ENCODE results near the gene SAC3D1.

Gene SAC3D1

DNA sequence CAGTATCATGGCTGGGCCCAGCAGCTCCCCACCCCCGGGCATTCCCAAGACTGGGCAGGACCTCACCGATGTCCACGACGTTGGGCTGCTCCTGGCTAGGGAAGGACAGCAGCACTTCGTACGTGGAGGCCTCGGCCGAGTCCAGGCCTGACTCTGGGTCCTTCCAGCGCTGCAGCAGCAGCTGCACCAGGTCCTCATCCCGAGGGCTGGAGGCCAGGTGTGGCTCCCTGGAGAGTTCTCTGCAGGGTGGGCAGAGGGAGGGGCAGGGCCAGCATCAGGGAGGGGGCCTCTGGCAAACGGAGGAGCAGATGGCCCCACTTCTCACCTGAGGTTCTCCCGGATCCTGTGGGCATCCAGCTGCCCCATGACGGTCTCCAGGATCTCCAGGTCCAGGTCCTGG is 17.0 kb downstream of the SAC3D1 start:
- no peak overlapping the region for H2AFZ ChIP-seq (ENCODE audit: low read depth, low read length, severe bottlenecking)
- H3K27me3 ChIP-seq (ENCODE audit: low read length), result no peaks in the 10 kb centered on the region
- no peak overlapping the region for H3K27ac ChIP-seq (ENCODE audit: low read depth, low read length)
- TF ChIP-seq EZH2phosphoT487 (conservative IDR thresholded peaks at IDR 0.05; ENCODE audit: low read length), result no peak
- TF ChIP-seq CTCF (IDR thresholded peaks at IDR 0.05; ENCODE audit: insufficient read depth, low read length, poor library complexity, severe bottlenecking), result no peak
- H4K20me1 ChIP-seq (ENCODE audit: low read depth, low read length), result no peaks in the 10 kb centered on the region
- H3K4me2 ChIP-seq (ENCODE audit: low read depth, low read length, poor library complexity, severe bottlenecking), result no peak overlapping the region
- no peak overlapping the region for H3K4me3 ChIP-seq (ENCODE audit: insufficient read depth, low read length, poor library complexity, severe bottlenecking)
- H3F3A ChIP-seq (ENCODE audit: insufficient read depth), result no peaks in the 10 kb centered on the region
- H3K79me2 ChIP-seq (ENCODE audit: insufficient read depth, low read length), result no peaks in the 10 kb centered on the region
- no peaks in the 10 kb centered on the region for H3K9me2 ChIP-seq (replicated peaks; ENCODE audit: insufficient read depth, low read length)
- no peaks in the 10 kb centered on the region for H3K36me3 ChIP-seq (ENCODE audit: low read length)
- H3K9ac ChIP-seq (ENCODE audit: low read length), result no peak overlapping the region
- no peaks in the 10 kb centered on the region for H3K9me3 ChIP-seq (ENCODE audit: insufficient read depth, low read length)

DNA sequence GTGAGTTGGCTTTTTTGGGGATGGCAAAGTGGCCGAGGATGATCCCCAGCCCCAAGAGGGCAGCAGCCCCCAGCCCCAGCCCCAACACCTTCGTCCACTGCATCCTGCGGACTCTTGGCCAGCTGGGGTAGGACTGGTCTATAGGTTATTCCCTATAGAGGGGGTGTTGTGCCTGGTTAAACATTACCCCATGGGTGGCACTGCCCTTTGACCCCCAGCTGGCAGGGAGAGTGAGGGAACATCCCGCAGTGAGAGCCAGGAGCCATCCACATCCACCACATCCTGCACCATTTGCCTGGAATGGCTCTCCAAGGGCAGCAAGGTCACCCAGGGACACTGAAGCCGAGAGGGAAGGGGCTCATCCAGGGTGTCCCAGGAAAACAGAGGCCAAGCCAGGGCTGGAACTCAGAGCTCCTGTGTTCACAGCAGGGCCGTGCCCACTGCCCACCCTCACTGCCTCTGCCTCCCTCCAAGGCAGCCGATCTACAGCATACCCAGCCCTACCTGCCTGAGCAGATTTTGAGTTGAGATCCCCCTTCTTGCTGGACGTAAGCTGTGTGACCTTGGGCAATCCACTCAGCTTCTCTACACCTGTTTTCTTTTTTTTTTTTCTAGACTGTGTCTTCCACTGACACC is 17.5 kb downstream of the SAC3D1 start, which contains the start of gene NAALADL1:
Gene NAALADL1, minus strand, starts transcription at position 135 of the 636 bp plus-strand sequence. Its CDS starts 32 bp downstream, at position 103.
- no peak within 1 kb of the TSS for H2AFZ ChIP-seq (ENCODE audit: low read depth, low read length, severe bottlenecking)
- H3K9me2 ChIP-seq (replicated peaks; ENCODE audit: insufficient read depth, low read length), result no peaks in the 10 kb centered on the region
- no peaks in the 10 kb centered on the region for H3K9me3 ChIP-seq (ENCODE audit: insufficient read depth, low read length)
- H3K9ac ChIP-seq (ENCODE audit: low read length), result no peak within 1 kb of the TSS
- no peaks in the 10 kb centered on the region for H3K36me3 ChIP-seq (ENCODE audit: low read length)
- no peak for TF ChIP-seq CTCF (IDR thresholded peaks at IDR 0.05; ENCODE audit: insufficient read depth, low read length, poor library complexity, severe bottlenecking)
- TF ChIP-seq EZH2phosphoT487 (conservative IDR thresholded peaks at IDR 0.05; ENCODE audit: low read length), result no peak
- H3F3A ChIP-seq (ENCODE audit: insufficient read depth), result no peaks in the 10 kb centered on the region
- H3K79me2 ChIP-seq (ENCODE audit: insufficient read depth, low read length), result no peaks in the 10 kb centered on the region
- H3K27ac ChIP-seq (ENCODE audit: low read depth, low read length), result no peak within 1 kb of the TSS
- H4K20me1 ChIP-seq (ENCODE audit: low read depth, low read length), result no peaks in the 10 kb centered on the region
- H3K4me2 ChIP-seq (ENCODE audit: low read depth, low read length, poor library complexity, severe bottlenecking), result no peak within 1 kb of the TSS
- H3K4me3 ChIP-seq (ENCODE audit: insufficient read depth, low read length, poor library complexity, severe bottlenecking), result no peak within 1 kb of the TSS
- no peaks in the 10 kb centered on the region for H3K27me3 ChIP-seq (ENCODE audit: low read length)

- Histone ChIP-seq H3K9ac (ENCODE audit: low read length) (no peak overlapping the region), H3K36me3 (ENCODE audit: low read length) (no peaks in the 10 kb centered on the region), H3K9me3 (ENCODE audit: insufficient read depth, low read length) (no peaks in the 10 kb centered on the region), H3K9me2 (replicated peaks; ENCODE audit: insufficient read depth, low read length) (no peaks in the 10 kb centered on the region), H3K4me3 (ENCODE audit: insufficient read depth, low read length, poor library complexity, severe bottlenecking) (no peak overlapping the region), H3K79me2 (ENCODE audit: insufficient read depth, low read length) (no peaks in the 10 kb centered on the region), H3F3A (ENCODE audit: insufficient read depth) (no peaks in the 10 kb centered on the region), H3K4me2 (ENCODE audit: low read depth, low read length, poor library complexity, severe bottlenecking) (no peak overlapping the region), H3K27me3 (ENCODE audit: low read length) (no peaks in the 10 kb centered on the region), H2AFZ (ENCODE audit: low read depth, low read length, severe bottlenecking) (no peak overlapping the region), H4K20me1 (ENCODE audit: low read depth, low read length) (no peaks in the 10 kb centered on the region), H3K27ac (ENCODE audit: low read depth, low read length) (no peak overlapping the region)
- TF ChIP-seq CTCF (IDR thresholded peaks at IDR 0.05; ENCODE audit: insufficient read depth, low read length, poor library complexity, severe bottlenecking) (no peak), EZH2phosphoT487 (conservative IDR thresholded peaks at IDR 0.05; ENCODE audit: low read length) (no peak)
These were observed 18.5 kb downstream of the SAC3D1 start for GRCh38 chr11:65059523-65059922.
